ENCODE data around the gene ARHGAP42.

The ARHGAP42 gene

GRCh38 chr11:100978939-100979338 lies 291.9 kb downstream of the ARHGAP42 start:
- Histone ChIP-seq H3K9me2 (replicated peaks; ENCODE audit: insufficient read depth, low read length) (no peaks in the 10 kb centered on the region), H3K27ac (ENCODE audit: low read depth, low read length) (no peak overlapping the region), H3F3A (ENCODE audit: insufficient read depth) (no peaks in the 10 kb centered on the region), H4K20me1 (ENCODE audit: low read depth, low read length) (no peaks in the 10 kb centered on the region), H3K4me2 (ENCODE audit: low read depth, low read length, poor library complexity, severe bottlenecking) (no peak overlapping the region), H3K36me3 (ENCODE audit: low read length) (no peaks in the 10 kb centered on the region), H3K9me3 (ENCODE audit: insufficient read depth, low read length) (no peaks in the 10 kb centered on the region), H3K9ac (ENCODE audit: low read length) (no peak overlapping the region), H3K27me3 (ENCODE audit: low read length) (no peaks in the 10 kb centered on the region), H3K79me2 (ENCODE audit: insufficient read depth, low read length) (no peaks in the 10 kb centered on the region), H3K4me3 (ENCODE audit: insufficient read depth, low read length, poor library complexity, severe bottlenecking) (no peak overlapping the region), H2AFZ (ENCODE audit: low read depth, low read length, severe bottlenecking) (no peak overlapping the region)
- TF ChIP-seq CTCF (IDR thresholded peaks at IDR 0.05; ENCODE audit: insufficient read depth, low read length, poor library complexity, severe bottlenecking) = no peak
- TF ChIP-seq EZH2phosphoT487 (conservative IDR thresholded peaks at IDR 0.05; ENCODE audit: low read length) = no peak

- H3K36me3 ChIP-seq (ENCODE audit: low read length) = no peaks in the 10 kb centered on the region
- no peak overlapping the region for H3K9ac ChIP-seq (ENCODE audit: low read length)
- H3K79me2 ChIP-seq (ENCODE audit: insufficient read depth, low read length) = no peaks in the 10 kb centered on the region
- H4K20me1 ChIP-seq (ENCODE audit: low read depth, low read length) = no peaks in the 10 kb centered on the region
- no peak overlapping the region for H3K27ac ChIP-seq (ENCODE audit: low read depth, low read length)
- no peaks in the 10 kb centered on the region for H3F3A ChIP-seq (ENCODE audit: insufficient read depth)
- H3K9me2 ChIP-seq (replicated peaks; ENCODE audit: insufficient read depth, low read length) = no peaks in the 10 kb centered on the region
- no peak overlapping the region for H3K4me2 ChIP-seq (ENCODE audit: low read depth, low read length, poor library complexity, severe bottlenecking)
- H3K9me3 ChIP-seq (ENCODE audit: insufficient read depth, low read length) = no peaks in the 10 kb centered on the region
- TF ChIP-seq CTCF (IDR thresholded peaks at IDR 0.05; ENCODE audit: insufficient read depth, low read length, poor library complexity, severe bottlenecking) (no peak), EZH2phosphoT487 (conservative IDR thresholded peaks at IDR 0.05; ENCODE audit: low read length) (no peak)
- H2AFZ ChIP-seq (ENCODE audit: low read depth, low read length, severe bottlenecking) = no peak overlapping the region
- H3K27me3 ChIP-seq (ENCODE audit: low read length) = no peaks in the 10 kb centered on the region
- no peak overlapping the region for H3K4me3 ChIP-seq (ENCODE audit: insufficient read depth, low read length, poor library complexity, severe bottlenecking)
Measured at GRCh38 chr11:100980156-100980555, 293.1 kb downstream of the ARHGAP42 start.

- Histone ChIP-seq H4K20me1 (ENCODE audit: low read depth, low read length) (no peaks in the 10 kb centered on the region), H3K9me3 (ENCODE audit: insufficient read depth, low read length) (no peaks in the 10 kb centered on the region), H2AFZ (ENCODE audit: low read depth, low read length, severe bottlenecking) (no peak overlapping the region), H3K4me3 (ENCODE audit: insufficient read depth, low read length, poor library complexity, severe bottlenecking) (no peak overlapping the region), H3K4me2 (ENCODE audit: low read depth, low read length, poor library complexity, severe bottlenecking) (no peak overlapping the region), H3K79me2 (ENCODE audit: insufficient read depth, low read length) (no peaks in the 10 kb centered on the region), H3K27me3 (ENCODE audit: low read length) (no peaks in the 10 kb centered on the region), H3K36me3 (ENCODE audit: low read length) (no peaks in the 10 kb centered on the region), H3K9me2 (replicated peaks; ENCODE audit: insufficient read depth, low read length) (no peaks in the 10 kb centered on the region), H3F3A (ENCODE audit: insufficient read depth) (no peaks in the 10 kb centered on the region), H3K27ac (ENCODE audit: low read depth, low read length) (no peak overlapping the region), H3K9ac (ENCODE audit: low read length) (no peak overlapping the region)
- no peak for TF ChIP-seq CTCF (IDR thresholded peaks at IDR 0.05; ENCODE audit: insufficient read depth, low read length, poor library complexity, severe bottlenecking)
- TF ChIP-seq EZH2phosphoT487 (conservative IDR thresholded peaks at IDR 0.05; ENCODE audit: low read length) = no peak
Measured at GRCh38 chr11:100981196-100981824, 294.2 kb downstream of the ARHGAP42 start.

All from SU-DHL-6 (cell line).